Kidney (tissue), 22 donors: ENCODE measurements around the gene KCNIP3. TPM values are rescaled to one million over a fixed set of nuclear protein-coding genes. Genes with fewer than 3 reads are reported as not detected.

Source experiments
- DNase-seq, 5 donors: peaks; one replicate each; pipeline ENCODE4 v3.0.0-alpha.2; 2013 to 2020
- FAIRE-seq: peaks from 2 replicates; lab custom pipeline; 2012; peaks lifted over from hg19 to GRCh38; lab: Jason Lieb, UNC
- H3K27ac ChIP-seq, 2 donors: one replicate each; pipeline ENCODE4 v1.7.0; 2013; ENCODE audit warnings: low read depth in 2 of 2, low read length in 2 of 2, inconsistent platforms in 1 of 2
- H3K27me3 ChIP-seq: one replicate; pipeline ENCODE4 v1.7.1; 2013; ENCODE audit warnings: low read length, inconsistent platforms; ENCODE audit not compliant: control insufficient read depth, insufficient read depth
- H3K36me3 ChIP-seq, 3 donors: one replicate each; pipeline versions ENCODE4 v1.7.0 to v1.7.1; 2013; ENCODE audit warnings: low read length in 3 of 3, control low read depth in 1 of 3, inconsistent platforms in 1 of 3; ENCODE audit not compliant: insufficient read depth in 3 of 3, control insufficient read depth in 2 of 3
- H3K4me1 ChIP-seq, 3 donors: one replicate each; pipeline versions ENCODE4 v1.7.0 to v1.7.1; 2013; ENCODE audit warnings: low read length in 3 of 3, inconsistent platforms in 1 of 3, low read depth in 1 of 3; ENCODE audit not compliant: control insufficient read depth in 2 of 3, insufficient read depth in 2 of 3
- H3K4me3 ChIP-seq, 3 donors: one replicate each; pipeline versions ENCODE4 v1.7.0 to v1.8.1; 2013; ENCODE audit warnings: low read length in 3 of 3, control low read depth in 1 of 3, inconsistent platforms in 1 of 3
- H3K9ac ChIP-seq, 3 donors: one replicate each; pipeline versions ENCODE4 v1.7.0 to v1.7.1; 2013; ENCODE audit warnings: low read length in 3 of 3, control low read depth in 1 of 3, inconsistent platforms in 1 of 3
- H3K9me3 ChIP-seq, 3 donors: one replicate each; pipeline versions ENCODE4 v1.7.0 to v1.7.1; 2013; ENCODE audit warnings: low read length in 3 of 3, control low read depth in 1 of 3, inconsistent platforms in 1 of 3; ENCODE audit not compliant: control insufficient read depth in 2 of 3, insufficient read depth in 1 of 3
- intact Hi-C: fragments of 100-400 bp; cut with DNase I; formaldehyde crosslinking; loops from one replicate; pipeline ENCODE4 v1.11.1; 2022
- long read RNA-seq, 10 donors: library from polyadenylated mRNA in 1 of 10; unstranded in 1 of 10; transcript quantifications; one replicate each; pipeline ENCODE4 v2.0.0 and lab custom pipeline, GENCODE V29; 2021 to 2026
- polyA plus RNA-seq: library from polyadenylated mRNA; stranded (reverse); fragments of 350-450 nt; fragmentation: Illumina TruSeq; extraction: RNeasy Lipid Tissue Mini Kit (QIAGEN cat#74804); gene quantifications from one replicate; pipeline ENCODE4 v1.2.3, GENCODE V29; 2014; ENCODE audit warnings: low read depth, low replicate concordance; ENCODE audit not compliant: insufficient read depth
- total RNA-seq: library from RNA; stranded (reverse); fragmentation: NEBNext Ultra II Directional; extraction: Animal tissue kit (Norgen Biotek cat#: 25700); gene quantifications from one replicate; pipeline ENCODE4 v1.2.1, GENCODE V29; 2021
- TF ChIP-seq, protein P1 (sequence below): IDR thresholded peaks from 3 replicates; pipeline ENCODE4 v1.5.1; 2012; ENCODE audit warnings: mild to moderate bottlenecking, moderate library complexity, borderline replicate concordance; ENCODE audit not compliant: insufficient read depth; ENCODE audit errors: extremely low read depth
- donor health status: control.
- donor health status: control.
- donor health status: control.
- donor health status: control.
- donor health status: control.
- donor health status: DM: yes; HTN: yes; CAD: no.
- donor health status: Normal renal cell carcinoma (clear cell type).

Gene KCNIP3
- total RNA-seq (27.6 TPM), polyA plus RNA-seq (14.8 TPM)
- long read RNA-seq, donor 1, partial matches to known transcripts: 0 of 1 reads
- long read RNA-seq, donor 1, other reads (novel, unspliced or antisense): 0 of 1 reads
- long read RNA-seq, donor 2, partial matches to known transcripts: 0 of 1 reads
- long read RNA-seq, donor 2, other reads (novel, unspliced or antisense): 0 of 1 reads
- long read RNA-seq, donor 3, partial matches to known transcripts: 0 of 1 reads
- long read RNA-seq, donor 3, other reads (novel, unspliced or antisense): 0 of 1 reads
- long read RNA-seq, donor 4, partial matches to known transcripts: 0 of 1 reads
- long read RNA-seq, donor 4, other reads (novel, unspliced or antisense): 0 of 1 reads
- long read RNA-seq, donor 5: 0 reads
- long read RNA-seq, donor 6: 0 reads
- long read RNA-seq, donor 7, transcript KCNIP3-205 (8 exons, 985 nt): major isoform, 5 of 24 reads
- long read RNA-seq, donor 7, partial matches to known transcripts: 1 of 24 reads
- long read RNA-seq, donor 7, other reads (novel, unspliced or antisense): 18 of 24 reads
- long read RNA-seq, donor 8: 0 reads
- long read RNA-seq, donor 9, partial matches to known transcripts: 0 of 1 reads
- long read RNA-seq, donor 9, other reads (novel, unspliced or antisense): 0 of 1 reads
- long read RNA-seq, donor 10, partial matches to known transcripts: 0 of 1 reads
- long read RNA-seq, donor 10, other reads (novel, unspliced or antisense): 0 of 1 reads

DNA sequence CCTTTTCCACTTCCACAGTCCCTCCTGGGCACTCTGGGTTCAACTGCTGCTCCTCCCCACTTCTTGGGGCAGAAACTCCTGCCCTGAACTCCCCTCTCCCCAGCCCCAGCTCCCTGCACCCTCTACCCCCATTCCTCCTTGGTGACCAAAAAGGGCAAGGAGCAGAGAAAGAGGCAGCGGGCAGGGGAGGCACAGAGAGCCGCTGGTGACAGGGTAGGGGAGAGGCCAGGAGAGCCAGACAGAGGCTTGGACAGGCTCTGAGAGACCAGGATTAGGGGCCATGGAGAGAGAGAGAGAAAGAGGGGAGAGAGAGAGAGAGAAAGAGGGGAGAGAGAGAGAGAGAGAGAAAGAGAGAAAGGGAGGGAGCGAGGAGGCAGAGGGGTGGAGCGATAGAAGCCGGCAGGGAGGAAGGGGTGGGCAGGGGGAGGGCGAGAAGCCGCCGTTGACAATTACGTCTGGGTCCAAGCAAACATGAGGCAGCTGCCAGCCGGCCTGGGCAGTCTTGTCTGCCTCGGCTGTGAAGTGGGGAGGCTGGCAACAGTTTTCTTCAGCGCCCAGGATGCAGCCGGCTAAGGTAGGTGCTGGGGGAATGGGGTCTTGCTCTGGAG, at the start of gene KCNIP3:
Gene KCNIP3, plus strand, starts transcription at position 468 of the 608 bp plus-strand sequence. Its CDS starts 92 bp downstream, at position 560.
- H3K27ac ChIP-seq: peak within 1 kb of the TSS; percentile 74 to 80
- no peaks in the 10 kb centered on the region for H3K27me3 ChIP-seq
- FAIRE-seq (no peak), DNase-seq (peak in 3 of 5 donors; percentile 68 to 81 (median 76))
- intact Hi-C loops: no loop called here
- TF ChIP-seq, protein P1, sequence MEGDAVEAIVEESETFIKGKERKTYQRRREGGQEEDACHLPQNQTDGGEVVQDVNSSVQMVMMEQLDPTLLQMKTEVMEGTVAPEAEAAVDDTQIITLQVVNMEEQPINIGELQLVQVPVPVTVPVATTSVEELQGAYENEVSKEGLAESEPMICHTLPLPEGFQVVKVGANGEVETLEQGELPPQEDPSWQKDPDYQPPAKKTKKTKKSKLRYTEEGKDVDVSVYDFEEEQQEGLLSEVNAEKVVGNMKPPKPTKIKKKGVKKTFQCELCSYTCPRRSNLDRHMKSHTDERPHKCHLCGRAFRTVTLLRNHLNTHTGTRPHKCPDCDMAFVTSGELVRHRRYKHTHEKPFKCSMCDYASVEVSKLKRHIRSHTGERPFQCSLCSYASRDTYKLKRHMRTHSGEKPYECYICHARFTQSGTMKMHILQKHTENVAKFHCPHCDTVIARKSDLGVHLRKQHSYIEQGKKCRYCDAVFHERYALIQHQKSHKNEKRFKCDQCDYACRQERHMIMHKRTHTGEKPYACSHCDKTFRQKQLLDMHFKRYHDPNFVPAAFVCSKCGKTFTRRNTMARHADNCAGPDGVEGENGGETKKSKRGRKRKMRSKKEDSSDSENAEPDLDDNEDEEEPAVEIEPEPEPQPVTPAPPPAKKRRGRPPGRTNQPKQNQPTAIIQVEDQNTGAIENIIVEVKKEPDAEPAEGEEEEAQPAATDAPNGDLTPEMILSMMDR: no peak
- H3K9ac ChIP-seq: peak within 1 kb of the TSS in 1 of 3 donors; percentile 56
- H3K4me1 ChIP-seq: peaks cover 0 to 19% (median 15%) of the 10 kb centered on the region in 3 donors
- no peaks in the 10 kb centered on the region for H3K9me3 ChIP-seq
- peak within 1 kb of the TSS in 1 of 3 donors; percentile 35 for H3K4me3 ChIP-seq
- H3K36me3 ChIP-seq: no peaks in the 10 kb centered on the region

DNA sequence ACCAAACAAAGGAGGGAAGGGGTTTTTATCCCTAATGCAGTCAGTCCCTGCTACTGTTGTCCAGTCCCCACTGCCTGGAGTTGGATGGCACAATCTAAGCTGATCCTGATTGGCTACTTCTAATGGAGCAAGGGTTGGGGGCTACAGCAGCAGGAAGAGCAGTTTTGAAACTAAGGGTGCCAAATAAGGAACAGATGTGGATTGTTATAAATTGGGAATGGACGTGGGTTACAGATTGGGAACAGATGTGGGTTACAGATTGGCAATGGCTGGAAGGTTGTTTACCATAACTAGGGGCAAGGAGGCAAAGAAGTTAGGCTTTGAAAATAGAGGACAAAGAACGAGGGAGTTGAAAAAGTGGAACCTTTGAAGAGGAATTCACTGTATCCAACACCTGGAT, 38.9 kb upstream of the KCNIP3 start:
- Histone ChIP-seq H3K36me3 (no peaks in the 10 kb centered on the region), H3K4me1 (no peaks in the 10 kb centered on the region), H3K27me3 (no peaks in the 10 kb centered on the region), H3K9me3 (no peaks in the 10 kb centered on the region), H3K4me3 (no peak overlapping the region), H3K9ac (no peak overlapping the region), H3K27ac (no peak overlapping the region)
- FAIRE-seq (no peak), DNase-seq (no peak)
- TF ChIP-seq, protein P1: no peak
- intact Hi-C loops: no loop called here

DNA sequence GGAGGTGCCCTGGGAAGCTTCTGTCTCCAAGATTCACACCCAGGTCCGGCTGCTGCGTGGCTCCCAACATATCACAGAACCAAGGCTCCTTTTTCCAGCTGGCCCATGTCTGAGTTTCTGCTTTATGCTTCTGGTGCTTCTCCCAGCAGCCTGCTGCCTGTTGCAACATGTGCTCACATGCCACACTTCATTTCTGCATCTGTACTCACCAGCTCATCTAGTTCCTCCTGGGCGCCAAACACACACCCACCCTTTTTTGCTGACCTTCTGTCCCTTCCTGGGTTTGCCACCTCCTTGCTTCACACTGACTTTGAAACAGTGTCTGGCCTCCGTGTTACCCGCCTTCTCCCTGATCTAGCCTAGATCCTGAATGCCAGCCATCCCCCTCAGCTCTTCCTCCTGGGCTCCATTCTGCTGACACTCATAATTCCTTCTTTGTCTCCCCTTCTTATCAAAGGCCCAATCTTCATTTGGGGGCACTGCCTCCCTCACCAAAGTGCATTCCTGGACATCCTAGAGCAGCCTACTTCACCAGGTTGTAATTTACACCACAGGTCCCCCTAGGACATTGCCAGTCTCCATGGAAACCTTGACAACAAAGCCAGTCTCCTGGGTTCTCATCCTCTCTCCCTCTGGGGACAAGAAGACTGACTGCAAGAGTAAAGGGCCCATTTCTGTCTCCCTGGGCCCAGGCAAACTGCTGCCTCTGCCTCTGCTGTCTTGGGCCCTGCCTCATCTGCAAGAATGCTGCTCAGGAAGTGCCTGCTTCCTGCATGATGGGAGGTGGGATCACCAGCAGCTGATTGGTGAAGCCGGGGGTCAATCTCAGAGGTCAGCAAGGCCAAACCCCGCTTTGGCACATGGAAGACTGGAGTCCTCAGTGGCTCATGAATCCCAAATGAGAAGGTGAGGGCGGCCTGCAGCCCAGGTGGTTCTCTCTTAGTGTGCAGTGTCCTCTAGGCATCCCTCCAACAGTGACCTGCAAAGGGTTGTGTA, 36.8 kb upstream of the KCNIP3 start:
- H3K36me3 ChIP-seq: no peaks in the 10 kb centered on the region
- H3K27me3 ChIP-seq: no peaks in the 10 kb centered on the region
- H3K27ac ChIP-seq: no peak overlapping the region
- no peak overlapping the region for H3K9ac ChIP-seq
- FAIRE-seq: no peak
- TF ChIP-seq, protein P1: no peak
- H3K4me3 ChIP-seq: no peak overlapping the region
- no peaks in the 10 kb centered on the region for H3K4me1 ChIP-seq
- H3K9me3 ChIP-seq: no peaks in the 10 kb centered on the region
- intact Hi-C loops: no loop called here
- peak; percentile 37 to 61 (median 54) for DNase-seq
